T-helper 2 cell (primary cell): ENCODE data around the gene MS4A6A.
A peak's percentile ranks its signal among the peaks of the same experiment; 100 is the strongest.
"Not testable (repeated sequence)": the region's sequence is repeated elsewhere in the genome, so short reads cannot be mapped to it uniquely, and the experiment has no call there.

ENCODE experiments used
- DNase-seq, 5 experiments: peaks; one replicate each; pipeline versions ENCODE4 v3.0.0 to v3.0.0-alpha.2; 2012 to 2022

MS4A6A gene

GRCh38 chr11:60183591-60184205 is 815 bp upstream of the MS4A6A start:
- DNase-seq, result no peak

GRCh38 chr11:60175860-60176275 is 7.0 kb downstream of the MS4A6A start:
- peak in 1 of 5 experiments; percentile 24 for DNase-seq

GRCh38 chr11:60172011-60172410 is 10.9 kb downstream of the MS4A6A start:
- no peak for DNase-seq

- DNase-seq, result no peak
These were observed 12.3 kb downstream of the MS4A6A start for GRCh38 chr11:60170566-60170965.

- peak in 1 of 5 experiments; percentile 54 for DNase-seq
These were observed 13.5 kb downstream of the MS4A6A start for GRCh38 chr11:60169264-60169915.

GRCh38 chr11:60168306-60168705 is 14.6 kb downstream of the MS4A6A start:
- DNase-seq, result no peak

GRCh38 chr11:60165951-60166350 is 16.9 kb downstream of the MS4A6A start:
- no peak for DNase-seq

- peak in 1 of 5 experiments; percentile 35 for DNase-seq
These were observed 17.3 kb downstream of the MS4A6A start for GRCh38 chr11:60165538-60165937.

GRCh38 chr11:60164550-60165075 is 18.3 kb downstream of the MS4A6A start:
- peak in 1 of 5 experiments; percentile 53 for DNase-seq

GRCh38 chr11:60161766-60162165 is 21.1 kb downstream of the MS4A6A start:
- no peak for DNase-seq

GRCh38 chr11:60161107-60161506 is 21.8 kb downstream of the MS4A6A start:
- no peak for DNase-seq

GRCh38 chr11:60159868-60160267 is 23.0 kb downstream of the MS4A6A start:
- DNase-seq, result no peak

GRCh38 chr11:60159284-60159683 is 23.6 kb downstream of the MS4A6A start:
- DNase-seq, result no peak

- DNase-seq, result no peak
These were observed 24.2 kb downstream of the MS4A6A start for GRCh38 chr11:60158636-60159035.

GRCh38 chr11:60155931-60156330 is 27.0 kb downstream of the MS4A6A start:
- DNase-seq, result no peak

GRCh38 chr11:60152727-60153126 is 30.2 kb downstream of the MS4A6A start:
- DNase-seq, result not testable (repeated sequence)

- no peak for DNase-seq
These were observed 32.6 kb downstream of the MS4A6A start for GRCh38 chr11:60150279-60150678.

GRCh38 chr11:60145677-60146076 is 37.2 kb downstream of the MS4A6A start:
- no peak for DNase-seq

- no peak for DNase-seq
These were observed 39.1 kb downstream of the MS4A6A start for GRCh38 chr11:60143768-60144167.

GRCh38 chr11:60133917-60134316 is 49.0 kb downstream of the MS4A6A start:
- no peak for DNase-seq

- no peak for DNase-seq
These were observed 51.0 kb downstream of the MS4A6A start for GRCh38 chr11:60131912-60132311.

- peak in 1 of 5 experiments; percentile 14 for DNase-seq
These were observed 52.4 kb downstream of the MS4A6A start for GRCh38 chr11:60130496-60130895.

- DNase-seq, result no peak
These were observed 53.0 kb downstream of the MS4A6A start for GRCh38 chr11:60129853-60130252.

GRCh38 chr11:60128866-60129265 is 54.0 kb downstream of the MS4A6A start:
- not testable (repeated sequence) for DNase-seq
